Endodermal cell (in vitro differentiated cells): ENCODE measurements around the gene NDUFA6. TPM values are rescaled to one million over a fixed set of nuclear protein-coding genes. Genes with fewer than 3 reads are reported as not detected.

Source experiments
- DNase-seq: peaks from one replicate; pipeline ENCODE4 v3.0.0-alpha.2; 2017
- H3K27ac ChIP-seq: 2 replicates; pipeline ENCODE4 v1.5.1; 2013; ENCODE audit warnings: mild to moderate bottlenecking, low read depth, low read length, moderate library complexity
- H3K27me3 ChIP-seq: 2 replicates; pipeline ENCODE4 v1.6.1; 2013; ENCODE audit warnings: mild to moderate bottlenecking, low read length, moderate library complexity; ENCODE audit not compliant: insufficient read depth, control insufficient read depth, poor library complexity, severe bottlenecking
- H3K36me3 ChIP-seq: 2 replicates; pipeline ENCODE4 v1.7.0; 2013; ENCODE audit warnings: mild to moderate bottlenecking, low read length, moderate library complexity; ENCODE audit not compliant: control insufficient read depth, insufficient read depth
- H3K4me1 ChIP-seq: one replicate; pipeline ENCODE4 v1.7.0; 2013; ENCODE audit warnings: low read length; ENCODE audit not compliant: control insufficient read depth, insufficient read depth
- H3K4me3 ChIP-seq: 2 replicates; pipeline ENCODE4 v1.5.1; 2013; ENCODE audit warnings: mild to moderate bottlenecking, low read length, moderate library complexity
- H3K9ac ChIP-seq: 2 replicates; pipeline ENCODE4 v1.6.1; 2013; ENCODE audit warnings: mild to moderate bottlenecking, low read length, moderate library complexity; ENCODE audit not compliant: poor library complexity, severe bottlenecking; ENCODE audit errors: extremely low read depth
- H3K9me3 ChIP-seq: 2 replicates; pipeline ENCODE4 v1.6.1; 2013; ENCODE audit warnings: mild to moderate bottlenecking, low read length, moderate library complexity; ENCODE audit not compliant: control insufficient read depth
- H3K27ac Mint-ChIP-seq: 2 replicates; pipeline ENCODE4 v1.8.0; 2020; ENCODE audit warnings: mixed read lengths
- H3K27me3 Mint-ChIP-seq: 2 replicates; pipeline ENCODE4 v1.8.0; 2021; ENCODE audit warnings: mild to moderate bottlenecking, mixed read lengths; ENCODE audit not compliant: insufficient read depth
- H3K36me3 Mint-ChIP-seq: 2 replicates; pipeline ENCODE4 v1.8.0; 2020; ENCODE audit warnings: low read depth, mixed read lengths
- H3K4me1 Mint-ChIP-seq: 2 replicates; pipeline ENCODE4 v1.8.0; 2020; ENCODE audit warnings: mixed read lengths
- H3K4me3 Mint-ChIP-seq: 2 replicates; pipeline ENCODE4 v1.8.0; 2020; ENCODE audit warnings: mild to moderate bottlenecking, moderate library complexity, mixed read lengths
- H3K9me3 Mint-ChIP-seq: 2 replicates; pipeline ENCODE4 v1.8.0; 2020; ENCODE audit warnings: mild to moderate bottlenecking, mixed read lengths
- CTCF ChIP-seq: fragments of 200-600 bp; sonication (generic); conservative IDR thresholded peaks from 2 replicates; pipeline ENCODE4 v1.5.0; 2021; ENCODE audit warnings: antibody characterized with exemption, mild to moderate bottlenecking
- WGBS, 2 experiments: methylation state at CpG; one replicate each; pipeline versions ENCODE4 v1.1.5 to v1.1.7; 2013; ENCODE audit warnings: missing lambda C conversion rate in 2 of 2, mixed read lengths in 1 of 2; ENCODE audit not compliant: insufficient coverage in 1 of 2, insufficient read length in 1 of 2; 5-methylcytosine and 5-hydroxymethylcytosine counted together
- total RNA-seq, 2 donors: library from RNA; stranded (reverse); fragmentation: NEBNext Ultra II Directional in 1 of 2; extraction: Animal tissue kit (Norgen Biotek cat#: 25700) in 1 of 2; gene quantifications; 2 replicates in 1 of 2; 3 replicates in 1 of 2; pipeline ENCODE4 v1.2.1, GENCODE V29; 2021

The NDUFA6 gene
- total RNA-seq, 2 donors from 2014 or later, result 83.4 to 103 TPM

DNA sequence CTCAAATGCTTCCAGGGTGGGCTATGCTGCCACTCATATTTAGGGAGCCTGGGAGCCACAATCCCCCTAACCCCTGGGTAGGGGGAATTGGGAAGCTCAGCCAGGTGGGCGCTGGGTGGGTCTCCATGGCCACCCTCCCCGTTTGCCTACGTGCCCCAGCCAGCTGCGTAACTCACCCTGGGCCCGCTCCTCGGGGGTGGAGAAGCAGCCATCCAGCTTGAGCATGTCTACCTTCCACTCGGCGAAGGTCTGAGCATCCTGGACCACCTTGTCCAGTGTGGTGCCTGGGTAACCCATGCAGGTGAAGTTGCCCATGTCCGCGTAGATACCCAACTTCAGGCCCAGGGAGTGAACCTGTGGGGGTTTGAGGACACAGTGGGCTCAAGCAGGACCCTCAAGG, 23.6 kb downstream of the NDUFA6 start:
- Histone ChIP-seq H3K9ac (no peak overlapping the region), H3K9me3 (no peaks in the 10 kb centered on the region), H3K36me3 (peaks cover 17% of the 10 kb centered on the region), H3K4me3 (no peak overlapping the region), H3K4me1 (no peaks in the 10 kb centered on the region), H3K27ac (no peak overlapping the region), H3K27me3 (no peaks in the 10 kb centered on the region)
- H3K36me3 Mint-ChIP-seq, result peaks cover 44% of the 10 kb centered on the region
- no peak for DNase-seq
- 95 to 96% methylated on average over 8 to 10 of the region's 10 CpGs for WGBS, 2 experiments
- H3K27ac Mint-ChIP-seq, result no peak overlapping the region
- H3K4me1 Mint-ChIP-seq, result peaks cover 15% of the 10 kb centered on the region
- H3K4me3 Mint-ChIP-seq, result no peak overlapping the region
- no peaks in the 10 kb centered on the region for H3K9me3 Mint-ChIP-seq
- no peak for TF ChIP-seq CTCF
- H3K27me3 Mint-ChIP-seq, result peaks cover 5% of the 10 kb centered on the region

GRCh38 chr22:42066126-42066761, 24.3 kb downstream of the NDUFA6 start:
- no peaks in the 10 kb centered on the region for H3K9me3 Mint-ChIP-seq
- TF ChIP-seq CTCF, result no peak
- no peaks in the 10 kb centered on the region for H3K9me3 ChIP-seq
- no peak for DNase-seq
- H3K4me1 ChIP-seq, result no peaks in the 10 kb centered on the region
- H3K27me3 Mint-ChIP-seq, result peaks cover 1% of the 10 kb centered on the region
- WGBS, 2 experiments, result 92 to 100% methylated on average over 4 to 7 of the region's 7 CpGs
- H3K4me1 Mint-ChIP-seq, result peaks cover 15% of the 10 kb centered on the region
- no peak overlapping the region for H3K27ac ChIP-seq
- no peaks in the 10 kb centered on the region for H3K27me3 ChIP-seq
- peaks cover 17% of the 10 kb centered on the region for H3K36me3 ChIP-seq
- H3K4me3 ChIP-seq, result no peak overlapping the region
- H3K9ac ChIP-seq, result no peak overlapping the region
- H3K4me3 Mint-ChIP-seq, result no peak overlapping the region
- no peak overlapping the region for H3K27ac Mint-ChIP-seq
- H3K36me3 Mint-ChIP-seq, result peaks cover 44% of the 10 kb centered on the region

GRCh38 chr22:42065438-42066125, 25.0 kb downstream of the NDUFA6 start:
- H3K4me3 ChIP-seq, result no peak overlapping the region
- no peak overlapping the region for H3K27ac ChIP-seq
- no peaks in the 10 kb centered on the region for H3K27me3 Mint-ChIP-seq
- WGBS, 2 experiments, result 73 to 83% methylated on average over 9 to 13 of the region's 13 CpGs
- H3K27me3 ChIP-seq, result no peaks in the 10 kb centered on the region
- peak overlapping the region; percentile 56 for H3K27ac Mint-ChIP-seq
- peaks cover 15% of the 10 kb centered on the region for H3K4me1 Mint-ChIP-seq
- H3K9ac ChIP-seq, result no peak overlapping the region
- DNase-seq, result peak; percentile 81
- no peak overlapping the region for H3K4me3 Mint-ChIP-seq
- TF ChIP-seq CTCF, result no peak
- H3K36me3 Mint-ChIP-seq, result peaks cover 51% of the 10 kb centered on the region
- H3K9me3 Mint-ChIP-seq, result no peaks in the 10 kb centered on the region
- peaks cover 20% of the 10 kb centered on the region for H3K36me3 ChIP-seq
- no peaks in the 10 kb centered on the region for H3K4me1 ChIP-seq
- no peaks in the 10 kb centered on the region for H3K9me3 ChIP-seq
